Measurements from ENCODE around the gene SIK2.
"Not testable (repeated sequence)": the region's sequence is repeated elsewhere in the genome, so short reads cannot be mapped to it uniquely, and the experiment has no call there.

SIK2 gene

DNA sequence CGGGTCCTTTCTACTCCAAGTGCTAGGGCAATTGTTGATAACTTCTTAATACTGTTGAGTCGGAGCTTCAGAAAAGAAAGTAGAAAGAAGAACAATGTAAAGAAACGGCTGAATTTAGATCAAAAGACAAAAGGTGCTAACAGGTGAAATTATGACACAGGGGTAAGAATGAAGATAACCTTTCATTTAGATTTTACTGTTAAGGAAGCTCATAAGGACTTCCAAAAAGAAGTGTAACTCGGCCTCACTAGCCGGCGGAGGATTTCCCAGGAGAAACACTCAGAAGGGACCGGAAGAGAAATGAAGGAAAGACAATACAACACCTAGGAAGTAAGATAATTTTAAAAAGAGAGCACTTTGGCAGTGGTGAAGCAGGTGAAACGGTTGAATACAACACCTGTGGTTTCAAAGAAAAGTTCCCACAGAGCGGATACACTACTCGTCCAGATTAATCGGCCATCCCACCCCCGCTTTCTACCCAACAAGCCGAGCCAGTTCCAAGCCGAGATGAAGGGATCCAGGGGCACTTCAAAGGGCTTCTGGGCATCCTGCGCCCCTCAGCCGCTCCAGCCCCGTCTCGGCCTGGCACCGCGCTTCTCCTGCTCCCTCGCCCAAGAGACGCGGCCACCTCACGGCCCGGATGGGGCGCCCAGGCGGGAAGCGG, 163.2 kb downstream of the SIK2 start:
- no peak for DNase-seq

DNA sequence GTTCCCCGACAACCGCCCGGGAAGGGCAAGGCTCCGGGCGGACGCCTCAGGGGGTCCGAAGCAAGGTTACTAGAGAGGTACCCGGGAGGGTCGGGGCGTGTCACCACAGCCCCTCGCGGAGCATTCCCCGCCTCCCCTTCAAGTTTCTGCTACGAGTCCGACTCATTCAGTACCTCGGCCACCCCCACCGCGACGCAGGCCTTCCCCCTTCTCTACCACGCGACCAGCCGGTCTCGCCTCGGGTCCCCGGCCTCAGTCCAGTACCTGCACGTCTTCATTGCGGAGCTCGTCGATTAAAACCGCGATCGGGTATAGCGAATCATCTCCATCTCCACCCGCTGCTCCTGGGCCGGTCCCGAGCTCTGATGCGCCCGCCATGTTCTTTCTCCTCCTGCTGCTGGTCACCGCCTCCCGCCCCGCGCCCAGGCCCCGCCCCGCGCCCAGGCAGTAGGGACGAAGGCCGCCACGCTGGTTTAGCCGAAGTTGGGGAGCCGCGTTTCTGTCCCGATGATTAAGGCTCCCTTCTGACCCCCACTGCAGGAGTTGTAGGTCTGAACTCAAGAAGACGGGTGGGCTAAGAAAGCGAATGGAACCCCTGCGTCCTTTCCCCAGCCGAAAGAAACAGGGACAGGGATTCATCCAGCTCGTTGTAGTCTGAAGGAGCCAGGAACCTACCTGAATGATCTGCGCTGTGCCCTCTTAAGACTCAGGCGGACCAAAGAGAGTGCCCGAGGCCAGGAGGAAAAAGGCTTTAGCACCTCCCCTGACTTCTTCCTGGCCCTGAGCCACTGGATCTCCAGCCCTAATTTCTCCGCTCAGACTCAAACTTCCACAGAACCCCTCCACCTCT, 164.0 kb downstream of the SIK2 start, which contains the start of gene PPP2R1B:
Gene PPP2R1B (minus strand): TSS at position 406 of the 850 bp plus-strand sequence. CDS start 28 bp downstream, at position 378.
- DNase-seq = peak; percentile 64 to 74

DNA sequence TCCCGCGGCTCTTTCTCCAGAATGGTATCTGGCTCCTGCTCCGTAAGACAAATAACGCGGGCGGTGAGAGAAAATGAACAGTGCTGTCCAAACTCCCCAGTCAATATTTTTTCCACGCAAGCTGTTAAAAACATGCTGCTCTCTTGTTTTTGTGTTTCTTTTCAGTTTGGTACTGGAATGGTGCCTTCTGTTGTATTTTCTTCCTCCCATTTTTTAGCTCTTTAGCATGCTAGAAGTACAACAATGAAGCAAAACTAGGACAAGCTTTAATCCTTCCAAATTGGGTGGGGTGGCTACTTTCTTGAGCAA, 164.5 kb downstream of the SIK2 start:
- no peak for DNase-seq

DNA sequence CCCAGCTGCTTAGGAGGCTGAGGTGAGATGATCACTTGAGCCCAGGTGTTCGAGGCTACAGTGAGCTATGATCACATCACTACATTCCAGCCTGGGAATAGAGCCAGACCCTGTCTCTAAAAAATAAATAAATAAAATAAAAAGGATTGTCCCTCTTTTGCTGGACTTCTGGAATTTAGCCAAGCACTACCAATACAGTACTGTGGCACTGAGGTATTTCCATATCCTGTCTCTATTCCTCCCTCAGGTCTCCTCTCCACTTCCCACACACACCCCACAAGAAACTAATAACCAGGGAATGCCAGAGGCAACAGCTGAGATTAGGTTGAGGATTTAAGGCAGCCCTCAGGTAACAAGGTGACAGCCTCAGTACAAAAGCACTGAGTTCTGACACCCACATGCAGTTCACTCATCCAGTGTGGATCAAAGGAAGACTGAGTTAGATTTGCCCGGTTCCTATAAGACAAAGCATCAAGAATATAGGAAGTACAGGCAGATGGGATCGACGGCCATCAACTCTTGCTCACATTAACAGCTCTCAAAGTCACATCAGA, 168.4 kb downstream of the SIK2 start:
- no peak for DNase-seq

DNA sequence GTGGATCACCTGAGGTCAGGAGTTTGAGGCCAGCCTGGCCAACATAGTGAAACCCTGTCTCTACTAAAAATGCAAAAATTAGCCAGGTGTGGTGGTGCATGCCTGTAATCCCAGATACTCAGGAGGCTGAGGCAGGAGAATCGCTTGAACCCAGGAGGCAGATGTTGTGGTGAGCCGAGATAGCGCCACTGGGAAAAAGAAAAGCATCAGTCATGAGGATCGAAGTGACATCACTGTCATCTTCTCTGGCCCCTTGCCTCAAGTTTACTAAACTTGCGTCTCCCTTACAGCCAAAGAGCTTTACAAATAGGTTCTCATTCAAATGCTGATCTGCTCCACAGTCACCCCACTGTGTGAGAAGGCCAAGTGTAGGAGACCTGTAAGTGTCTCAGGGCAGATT, 169.0 kb downstream of the SIK2 start:
- not testable (repeated sequence) for DNase-seq

DNA sequence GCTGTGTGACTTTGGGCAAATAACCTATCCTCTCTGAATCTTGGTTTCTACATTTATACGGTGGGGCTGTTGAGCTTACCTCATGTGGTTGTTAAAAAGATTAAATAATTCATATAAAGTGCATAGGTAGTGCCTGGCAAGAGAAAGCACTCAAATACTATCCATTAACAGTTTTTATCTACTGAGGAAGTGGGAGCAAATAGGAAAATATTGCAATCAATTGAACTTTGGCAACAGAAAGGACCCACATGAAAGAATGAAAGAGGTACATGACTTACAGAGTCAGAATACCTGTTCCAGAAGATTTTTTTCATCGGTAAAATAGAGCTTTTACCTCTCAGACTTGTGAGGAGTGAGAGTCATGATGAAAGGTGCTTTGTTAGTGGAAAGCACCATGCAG, 170.3 kb downstream of the SIK2 start:
- DNase-seq = no peak

DNA sequence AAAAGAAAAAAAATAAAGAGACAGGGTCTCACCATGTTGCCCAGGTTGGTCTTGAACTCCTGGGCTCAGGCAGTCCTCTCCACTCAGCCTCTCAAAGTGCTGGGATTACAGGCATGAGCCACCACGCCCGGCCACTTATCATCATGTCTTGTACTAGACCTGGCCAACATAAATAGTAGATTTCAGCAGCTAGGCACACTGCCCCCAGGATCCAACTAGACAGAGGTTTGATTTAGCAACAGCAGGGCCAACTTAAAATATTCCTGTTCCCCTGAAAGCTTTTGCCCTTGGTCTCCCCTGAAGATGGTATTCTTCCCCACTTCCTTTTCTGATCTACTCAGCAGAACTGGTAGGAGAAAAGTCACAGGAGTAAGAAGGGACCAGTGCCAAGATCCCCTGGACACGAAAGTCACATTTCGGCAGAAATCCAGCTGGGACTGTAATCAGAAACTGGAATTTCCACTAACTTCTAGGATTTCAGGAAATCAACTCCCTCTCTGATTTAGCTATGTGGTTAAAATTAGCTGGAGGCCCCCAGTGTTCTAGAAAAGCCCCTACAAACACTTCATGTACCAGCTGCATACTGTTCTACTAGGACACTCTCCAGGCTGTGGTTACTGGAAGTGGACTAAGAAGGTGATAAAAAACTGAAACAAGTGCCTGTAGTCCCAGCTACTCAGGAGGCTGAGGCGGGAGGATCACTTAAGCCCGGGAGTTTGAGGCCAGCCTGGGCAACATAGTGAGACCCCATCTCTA, 172.9 kb downstream of the SIK2 start:
- DNase-seq = no peak

DNA sequence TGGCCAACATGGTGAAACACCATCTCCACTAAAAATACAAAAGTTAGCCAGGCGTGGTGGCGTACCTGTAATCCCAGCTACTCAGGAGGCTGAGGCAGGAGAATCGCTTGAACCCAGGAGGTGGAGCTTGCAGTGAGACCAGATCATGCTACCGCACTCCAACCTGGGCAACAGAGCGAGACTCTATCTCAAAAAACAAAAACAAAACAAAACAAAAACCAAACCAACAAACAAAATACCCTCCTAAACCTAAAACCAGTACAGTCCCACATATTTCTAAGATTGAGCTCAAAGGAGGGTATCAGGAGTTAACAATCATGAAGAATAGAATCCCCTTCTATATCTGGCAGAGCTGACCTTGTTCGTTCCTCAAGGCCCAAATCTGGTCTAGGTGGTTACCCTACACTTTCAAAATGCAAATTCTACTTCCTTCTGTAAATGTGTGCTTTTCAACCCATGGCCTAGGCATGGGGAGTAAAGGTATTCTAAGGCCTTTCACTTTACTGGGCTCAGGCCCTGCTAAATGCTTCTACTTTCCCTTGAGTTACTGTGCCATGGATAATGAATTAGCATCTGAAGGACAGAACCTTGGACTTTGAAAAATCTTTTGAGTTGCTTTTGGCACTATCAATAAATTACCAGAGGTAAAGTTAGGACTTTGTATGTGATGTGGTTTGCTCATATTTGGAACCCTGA, 174.3 kb downstream of the SIK2 start:
- no peak for DNase-seq

DNA sequence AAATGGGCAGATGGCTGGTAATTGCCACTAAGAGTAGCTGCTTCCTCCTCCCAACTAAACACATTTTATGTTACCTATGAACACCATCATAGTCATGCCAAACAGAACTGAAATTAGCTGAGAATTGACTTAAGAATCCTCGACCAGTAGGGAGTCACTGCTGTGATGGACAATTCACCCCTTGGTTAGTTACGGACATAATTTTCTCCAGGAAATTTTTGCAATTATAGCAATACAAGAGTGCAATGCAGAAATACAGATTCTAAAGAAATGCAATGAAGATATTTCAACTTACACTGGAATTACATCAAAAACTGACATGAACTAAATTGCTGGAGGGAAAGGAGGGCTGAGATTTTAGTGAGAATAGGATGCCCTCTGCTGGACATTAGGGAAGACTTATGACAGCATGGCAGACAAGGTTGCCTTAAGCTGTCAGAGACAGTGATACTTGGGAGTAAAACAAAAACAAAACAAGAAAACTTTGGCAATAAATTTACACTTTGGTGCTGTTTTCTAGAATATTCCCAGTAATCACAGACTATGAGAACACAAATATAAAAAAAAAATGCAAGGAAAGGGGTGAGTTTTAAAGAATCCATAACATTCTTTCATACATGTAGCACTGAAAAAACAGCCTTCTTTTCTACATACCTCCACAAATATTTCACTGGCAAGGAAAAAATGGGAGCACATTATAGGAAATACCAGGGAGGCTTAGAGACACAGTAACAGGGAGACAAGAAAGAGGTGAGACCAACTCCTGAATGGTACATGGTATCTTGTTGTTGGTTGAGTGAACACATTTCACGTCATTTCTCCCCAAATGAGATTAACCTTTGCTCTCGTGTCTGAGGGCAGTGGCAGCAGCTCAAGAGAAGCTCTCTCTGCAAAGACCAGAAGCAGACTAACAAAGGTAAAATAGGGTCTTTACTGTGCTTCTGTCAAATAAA, 175.1 kb downstream of the SIK2 start:
- peak; percentile 14 to 29 for DNase-seq

DNA sequence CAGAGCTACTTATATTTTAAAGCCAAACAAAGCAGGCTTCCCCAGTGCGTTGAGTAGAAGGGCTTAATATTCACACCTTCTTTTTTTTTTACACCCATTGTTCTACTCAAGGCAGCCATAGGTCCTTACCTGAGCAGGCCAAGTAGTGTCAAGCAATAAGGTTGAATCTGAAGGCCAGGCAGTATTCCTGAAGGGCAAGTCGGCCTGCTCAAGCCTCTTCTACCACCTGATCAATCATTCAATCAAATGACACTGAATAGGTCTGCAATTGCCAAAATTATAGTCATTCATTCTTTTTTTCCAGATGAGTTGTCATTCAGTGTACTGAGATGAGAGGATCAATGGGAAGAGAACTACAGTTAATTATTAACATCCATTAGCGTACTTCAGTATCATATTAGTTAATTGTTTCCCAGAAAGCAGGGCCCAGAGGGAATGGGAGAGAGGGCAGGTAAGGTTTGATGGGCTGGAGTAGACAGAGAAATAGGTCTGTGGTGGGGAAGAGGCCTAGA, 175.9 kb downstream of the SIK2 start:
- no peak for DNase-seq

DNA sequence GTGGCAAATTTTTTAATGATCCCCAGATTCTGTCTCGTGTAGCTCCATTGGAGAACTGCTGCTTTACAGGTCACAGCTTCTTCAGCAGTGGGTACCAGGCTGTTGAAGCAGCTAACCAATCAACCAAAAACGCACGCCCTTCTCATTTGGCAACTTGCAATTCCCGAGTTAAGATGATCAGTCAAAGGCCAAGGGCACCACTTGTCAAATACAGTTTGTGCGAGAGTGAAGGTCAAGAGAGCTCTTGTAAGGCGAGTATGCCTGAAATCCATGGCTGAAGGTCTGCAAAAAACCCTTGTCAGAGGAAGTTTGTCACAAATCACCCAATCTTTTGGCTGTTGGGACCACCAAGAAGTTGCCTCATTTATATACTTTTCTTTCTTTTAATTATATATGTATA, 176.9 kb downstream of the SIK2 start:
- no peak for DNase-seq
